Endothelial cell of umbilical vein (primary cell): Measurements from ENCODE around the gene DLAT. TPM values are rescaled to one million over a fixed set of nuclear protein-coding genes. Genes with fewer than 3 reads are reported as not detected.

Experiments used
- BruUV-seq: library from RNA; stranded (reverse); fragments of 400-500 nt; replicated peaks from 2 replicates; lab custom pipeline; 2021; lab: Mats Ljungman, UMichigan
- CTCF ChIA-PET: fragments of 300-600, 350-600 bp; sonication (Branson Sonifier 250); formaldehyde crosslinking; loops from one replicate; lab custom pipeline; 2021; ENCODE audit warnings: antibody characterized with exemption, inconsistent platforms; lab: Charles Lee
- POLR2A ChIA-PET: fragments of 300-600, 350-600 bp; sonication (Branson Sonifier 250); formaldehyde crosslinking; loops from one replicate; lab custom pipeline; 2021; ENCODE audit warnings: antibody characterized with exemption, inconsistent platforms; lab: Charles Lee
- DNase-seq: peaks from one replicate; pipeline ENCODE4 v3.0.0-alpha.2; 2011; ENCODE audit warnings: low read depth, low spot score
- FAIRE-seq: peaks from 2 replicates; lab custom pipeline; 2011; peaks lifted over from hg19 to GRCh38; lab: Jason Lieb, UNC
- H2AFZ ChIP-seq: 2 replicates; pipeline ENCODE4 v1.6.0; 2012; ENCODE audit warnings: low read depth, low read length, control low read depth, inconsistent platforms
- H3K27ac ChIP-seq: 2 replicates; pipeline ENCODE4 v1.5.1; 2011; ENCODE audit warnings: low read depth, mild to moderate bottlenecking, control low read depth, low read length, moderate library complexity; ENCODE audit not compliant: insufficient read depth
- H3K27me3 ChIP-seq, 2 experiments: 2 replicates each; pipeline versions ENCODE4 v1.6.0 to v1.6.1; 2011; ENCODE audit warnings: low read length in 2 of 2, mixed read lengths in 1 of 2; ENCODE audit not compliant: control insufficient read depth in 2 of 2, insufficient read depth in 2 of 2
- H3K36me3 ChIP-seq, 2 experiments: 2 replicates in 1 of 2; 3 replicates in 1 of 2; pipeline ENCODE4 v1.5.1; 2011; ENCODE audit warnings: low read length in 2 of 2, mild to moderate bottlenecking in 1 of 2, moderate library complexity in 1 of 2; ENCODE audit not compliant: control insufficient read depth in 2 of 2, insufficient read depth in 2 of 2; ENCODE audit errors: extremely low read depth in 1 of 2
- H3K4me1 ChIP-seq: 3 replicates; pipeline ENCODE4 v1.5.1; 2011; ENCODE audit warnings: mild to moderate bottlenecking, low read length; ENCODE audit not compliant: control insufficient read depth, insufficient read depth; ENCODE audit errors: extremely low read depth
- H3K4me2 ChIP-seq: 2 replicates; pipeline ENCODE4 v1.6.1; 2011; ENCODE audit warnings: low read length, control low read depth, mixed read lengths; ENCODE audit not compliant: insufficient read depth
- H3K4me3 ChIP-seq, 3 experiments: fragments of 200-600 bp in 1 of 3; sonication (generic), shearing (Covaris generic) in 1 of 3; replicated peaks in 1 of 3; 2 replicates each; pipeline ENCODE4 v1.5.1; 2011 to 2016; ENCODE audit warnings: control low read depth in 3 of 3, low read length in 3 of 3, mild to moderate bottlenecking in 2 of 3, inconsistent platforms in 1 of 3, low read depth in 1 of 3, moderate library complexity in 1 of 3; ENCODE audit not compliant: insufficient read depth in 1 of 3
- H3K79me2 ChIP-seq: 2 replicates; pipeline ENCODE4 v1.6.0; 2012; ENCODE audit warnings: low read length, inconsistent platforms; ENCODE audit not compliant: control insufficient read depth, insufficient read depth
- H3K9ac ChIP-seq: replicated peaks from 2 replicates; pipeline ENCODE3; 2011; ENCODE audit warnings: low read length, control low read depth; ENCODE audit not compliant: insufficient read depth; ENCODE audit errors: extremely low read depth
- H3K9me1 ChIP-seq: replicated peaks from 3 replicates; pipeline ENCODE4 v1.6.0; 2011; ENCODE audit warnings: mild to moderate bottlenecking, low read length; ENCODE audit not compliant: control insufficient read depth, insufficient read depth; ENCODE audit errors: extremely low read depth
- H3K9me3 ChIP-seq: replicated peaks from 2 replicates; pipeline ENCODE4 v1.5.1; 2012; ENCODE audit warnings: low read length, inconsistent platforms; ENCODE audit not compliant: control insufficient read depth, insufficient read depth
- H4K20me1 ChIP-seq: replicated peaks from 2 replicates; pipeline ENCODE3; 2011; ENCODE audit warnings: mild to moderate bottlenecking, low read length; ENCODE audit not compliant: control insufficient read depth, insufficient read depth; ENCODE audit errors: extremely low read depth
- CTCF ChIP-seq, 2 donors: IDR thresholded peaks; 1 replicate in 1 of 2; 2 replicates in 1 of 2; pipeline ENCODE4 v1.5.1; 2011; ENCODE audit warnings: low read length in 2 of 2, mild to moderate bottlenecking in 2 of 2, moderate library complexity in 2 of 2, control low read depth in 1 of 2, inconsistent platforms in 1 of 2, low read depth in 1 of 2; ENCODE audit not compliant: insufficient read depth in 1 of 2; ENCODE audit errors: extremely low read depth in 1 of 2
- EZH2 ChIP-seq: IDR thresholded peaks from 2 replicates; pipeline ENCODE4 v1.6.1; 2012; ENCODE audit warnings: borderline replicate concordance, low read depth, mild to moderate bottlenecking, moderate library complexity, low read length, inconsistent platforms; ENCODE audit not compliant: severe bottlenecking
- FOS ChIP-seq: IDR thresholded peaks from 2 replicates; pipeline ENCODE4 v1.6.1; 2011; ENCODE audit warnings: mild to moderate bottlenecking, low read length, moderate library complexity, borderline replicate concordance; ENCODE audit not compliant: insufficient read depth
- GATA2 ChIP-seq: IDR thresholded peaks from 2 replicates; pipeline ENCODE4 v1.7.0; 2011; ENCODE audit warnings: low read depth, mild to moderate bottlenecking, moderate library complexity, mixed read lengths, low read length; ENCODE audit not compliant: insufficient read length, insufficient read depth
- JUN ChIP-seq: IDR thresholded peaks from 2 replicates; pipeline ENCODE4 v1.6.1; 2011; ENCODE audit warnings: borderline replicate concordance, low read depth; ENCODE audit not compliant: insufficient read length, insufficient read depth
- MAX ChIP-seq: IDR thresholded peaks from 2 replicates; pipeline ENCODE4 v1.6.1; 2011; ENCODE audit not compliant: insufficient read depth, insufficient read length
- MYC ChIP-seq: IDR thresholded peaks from one replicate; pipeline ENCODE4 v1.6.1; 2011; ENCODE audit warnings: mild to moderate bottlenecking, low read depth, low read length
- POLR2A ChIP-seq: IDR thresholded peaks from 2 replicates; pipeline ENCODE4 v1.6.1; 2012; ENCODE audit warnings: low read depth, mild to moderate bottlenecking, control low read depth, low read length
- POLR2AphosphoS5 ChIP-seq: IDR thresholded peaks from 2 replicates; pipeline ENCODE4 v1.6.1; 2012; ENCODE audit warnings: low read depth, mild to moderate bottlenecking, control low read depth, low read length, moderate library complexity; ENCODE audit not compliant: insufficient read depth
- dilution Hi-C: fragments of 300-500 bp; cut with MboI; formaldehyde crosslinking; loops from one replicate; pipeline ENCODE4 v1.15.0; 2019; ENCODE audit warnings: low sequenced_read_pairs; ENCODE audit not compliant: extremely low pct_ligation_motif_present
- intact Hi-C: fragments of 100-400 bp; cut with micrococcal nuclease; formaldehyde crosslinking; loops from one replicate; pipeline ENCODE4 v1.10.0; 2022
- polyA plus RNA-seq, 4 experiments: library from polyadenylated mRNA; depleted of rRNA in 3 of 4; stranded (reverse) in 3 of 4; unstranded in 1 of 4; fragments of >200 nt; gene quantifications; 2 replicates each; pipeline versions ENCODE4 v1.2.1 to v1.2.3, GENCODE V29; 2011 to 2012; ENCODE audit warnings: missing spikeins in 1 of 4
- total RNA-seq: library from RNA; stranded (reverse); gene quantifications from 2 replicates; pipeline ENCODE4 v1.2.3, GENCODE V29; 2021

Gene DLAT
- total and polyA plus RNA-seq, 2 donors (not counting 3 experiments of a cell fraction or from before 2014, with no cell fraction given): 13.3 to 41.3 TPM

- no peaks in the 10 kb centered on the region for H3K9me1 ChIP-seq
Observed at GRCh38 chr11:111982541-111983186, 42.5 kb upstream of the DLAT start.

More at GRCh38 chr11:111982541-111983186, 42.5 kb upstream of the DLAT start:
- Histone ChIP-seq H3K36me3 (peaks cover 13 to 18% of the 10 kb centered on the region in 2 experiments), H3K27me3 (no peaks in the 10 kb centered on the region), H3K27ac (no peak overlapping the region), H3K4me1 (peaks cover 14% of the 10 kb centered on the region), H4K20me1 (no peaks in the 10 kb centered on the region), H3K9ac (no peak overlapping the region), H3K79me2 (peaks cover 4% of the 10 kb centered on the region), H3K4me3 (no peak overlapping the region), H2AFZ (no peak overlapping the region), H3K4me2 (no peak overlapping the region), H3K9me3 (no peaks in the 10 kb centered on the region)
- TF ChIP-seq POLR2AphosphoS5 (no peak), JUN (no peak), MYC (no peak), GATA2 (no peak), EZH2 (no peak), MAX (no peak), FOS (no peak), CTCF (IDR thresholded peaks at IDR 0.05; ENCODE audit: extremely low read depth in 1 of 2, insufficient read depth in 1 of 2, low read depth in 1 of 2, low read length in 2 of 2) (no peak), POLR2A (no peak)
- POLR2A ChIA-PET: no interaction called here
- CTCF ChIA-PET: interaction anchor here (0.8 to 13.5 kb wide), 21 partner anchors 9 to 397 kb away, joined by 3 to 407 read pairs (median 5); partner anchors contain the start of genes ALG9 and DIXDC1
- DNase-seq (no peak), FAIRE-seq (no peak)
- dilution Hi-C loops (no loop called here), intact Hi-C loops (loop anchor here (1.0 kb wide), 2 partner anchors 51 to 103 kb away; partner anchors contain the start of genes CFAP68 and FDXACB1)
- BruUV-seq: no TSS peak
